Skeletal muscle tissue (tissue), 4 donors: Measurements from ENCODE around the gene PIK3R1. TPM values are rescaled to one million over a fixed set of nuclear protein-coding genes. Genes with fewer than 3 reads are reported as not detected.

Source experiments
- H3K27ac ChIP-seq: one replicate; pipeline ENCODE4 v1.7.0; 2013; ENCODE audit warnings: mild to moderate bottlenecking, low read depth, low read length, inconsistent platforms
- H3K27me3 ChIP-seq, 3 donors: one replicate each; pipeline ENCODE4 v1.7.0; 2013; ENCODE audit warnings: low read length in 3 of 3; ENCODE audit not compliant: control insufficient read depth in 3 of 3, insufficient read depth in 3 of 3
- H3K36me3 ChIP-seq, 3 donors: one replicate each; pipeline ENCODE4 v1.7.0; 2013; ENCODE audit warnings: low read length in 3 of 3; ENCODE audit not compliant: control insufficient read depth in 3 of 3, insufficient read depth in 3 of 3
- H3K4me1 ChIP-seq, 3 donors: one replicate each; pipeline ENCODE4 v1.7.0; 2013; ENCODE audit warnings: low read length in 3 of 3, mild to moderate bottlenecking in 3 of 3; ENCODE audit not compliant: control insufficient read depth in 3 of 3, insufficient read depth in 3 of 3
- H3K4me3 ChIP-seq, 3 donors: one replicate each; pipeline ENCODE4 v1.7.0; 2013; ENCODE audit warnings: low read length in 3 of 3
- H3K9ac ChIP-seq, 3 donors: one replicate each; pipeline ENCODE4 v1.7.0; 2013; ENCODE audit warnings: low read length in 3 of 3, mild to moderate bottlenecking in 3 of 3, moderate library complexity in 2 of 3, low read depth in 1 of 3
- H3K9me3 ChIP-seq, 3 donors: one replicate each; pipeline ENCODE4 v1.7.0; 2013; ENCODE audit warnings: low read length in 3 of 3; ENCODE audit not compliant: control insufficient read depth in 3 of 3
- total RNA-seq: library from RNA; depleted of rRNA; stranded (reverse); fragments of >200 nt; gene quantifications from one replicate; pipeline ENCODE4 v1.2.3, GENCODE V29; 2014
- donor health status: Osteomylitis.

The PIK3R1 gene
- total RNA-seq, result 33.4 TPM

DNA sequence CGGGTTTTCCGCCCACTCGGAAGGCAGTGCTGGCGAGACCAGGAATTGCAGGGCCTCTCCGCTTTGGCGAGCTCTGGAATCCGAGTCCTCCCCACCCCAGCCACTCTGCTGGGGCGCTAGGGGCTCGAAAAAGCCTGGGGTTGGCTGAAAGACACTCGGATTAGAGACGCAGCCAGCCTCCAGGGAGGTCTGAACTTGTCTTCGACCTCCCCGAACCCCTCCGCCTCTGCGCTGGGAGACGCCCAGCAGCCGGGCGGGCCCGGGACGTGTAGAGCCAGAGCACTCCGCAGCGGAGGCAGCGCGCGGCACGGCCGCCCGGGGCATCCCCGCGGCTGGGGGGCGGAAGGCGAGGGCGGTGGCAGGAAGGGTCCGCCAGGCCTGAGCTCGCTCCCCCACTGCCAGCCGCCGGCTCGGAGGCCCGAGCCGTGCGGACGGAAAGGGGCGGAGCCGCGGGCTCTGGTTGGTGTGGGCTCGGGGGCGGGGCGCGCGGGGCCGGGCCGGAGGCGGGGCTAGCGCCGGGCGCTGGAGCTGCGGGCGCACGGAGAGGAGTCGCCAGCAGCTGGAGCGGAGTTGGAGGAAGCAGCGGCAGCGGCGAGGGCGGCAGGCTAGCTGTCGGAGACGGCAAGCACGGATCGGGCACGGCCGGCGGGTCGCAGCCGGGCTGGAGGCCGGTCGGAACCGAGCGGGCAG is at the start of gene PIK3R1:
Gene PIK3R1, plus strand, starts transcription at position 549 of the 690 bp plus-strand sequence. CDS start 10,920 bp downstream, outside the sequence.
- H3K27me3 ChIP-seq, result no peaks in the 10 kb centered on the region
- H3K4me1 ChIP-seq, result peaks cover 10 to 23% (median 11%) of the 10 kb centered on the region in 3 donors
- peaks cover 0 to 2% (median 2%) of the 10 kb centered on the region in 3 donors for H3K36me3 ChIP-seq
- H3K4me3 ChIP-seq, result peak within 1 kb of the TSS; percentile 84 to 99 (median 91)
- H3K9me3 ChIP-seq, result no peaks in the 10 kb centered on the region
- peak within 1 kb of the TSS; percentile 94 to 95 (median 94) for H3K9ac ChIP-seq
- H3K27ac ChIP-seq, result peak within 1 kb of the TSS; percentile 97

GRCh38 chr5:68167195-68167651 is 48.3 kb upstream of the PIK3R1 start:
- no peak overlapping the region for H3K27ac ChIP-seq
- H3K9ac ChIP-seq, result no peak overlapping the region
- no peak overlapping the region for H3K4me3 ChIP-seq
- no peaks in the 10 kb centered on the region for H3K36me3 ChIP-seq
- H3K27me3 ChIP-seq, result no peaks in the 10 kb centered on the region
- peaks cover 6 to 15% (median 12%) of the 10 kb centered on the region in 3 donors for H3K4me1 ChIP-seq
- H3K9me3 ChIP-seq, result no peaks in the 10 kb centered on the region

DNA sequence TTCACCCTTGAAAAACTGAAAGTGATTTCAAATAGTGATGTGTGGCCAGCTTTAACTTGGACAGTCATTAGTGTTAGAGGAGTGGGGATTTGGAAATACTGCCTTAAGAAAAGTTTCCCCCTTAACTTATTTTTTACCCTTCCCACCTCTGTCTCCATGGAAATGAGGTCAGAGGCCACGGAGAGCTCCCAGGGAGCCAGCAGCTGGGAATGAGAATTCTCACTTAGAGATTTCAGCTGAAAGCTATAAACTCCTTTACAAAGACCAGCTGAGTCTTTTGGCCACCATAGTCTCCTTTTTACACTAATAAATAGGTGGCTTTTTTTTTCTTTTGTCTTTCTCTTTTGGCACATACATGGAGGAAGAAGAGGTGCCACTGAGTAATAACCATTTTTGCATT is 45.7 kb upstream of the PIK3R1 start:
- no peak overlapping the region for H3K27ac ChIP-seq
- H3K27me3 ChIP-seq, result no peaks in the 10 kb centered on the region
- H3K9me3 ChIP-seq, result no peaks in the 10 kb centered on the region

GRCh38 chr5:68170826-68171558 is 44.6 kb upstream of the PIK3R1 start:
- H3K4me3 ChIP-seq, result peak overlapping the region; percentile 45 to 55 (median 49)
- peak overlapping the region in 2 of 3 donors; percentile 55 to 61 for H3K9ac ChIP-seq
- H3K4me1 ChIP-seq, result peaks cover 6 to 19% (median 15%) of the 10 kb centered on the region in 3 donors
- H3K27ac ChIP-seq, result peak overlapping the region; percentile 73
- H3K9me3 ChIP-seq, result no peaks in the 10 kb centered on the region
- no peaks in the 10 kb centered on the region for H3K27me3 ChIP-seq
- H3K36me3 ChIP-seq, result no peaks in the 10 kb centered on the region

More for the DNA sequence above, 45.7 kb upstream of the PIK3R1 start:
- H3K9ac ChIP-seq, result no peak overlapping the region
- H3K4me1 ChIP-seq, result peaks cover 6 to 19% (median 15%) of the 10 kb centered on the region in 3 donors
- no peak overlapping the region for H3K4me3 ChIP-seq
- H3K36me3 ChIP-seq, result no peaks in the 10 kb centered on the region

DNA sequence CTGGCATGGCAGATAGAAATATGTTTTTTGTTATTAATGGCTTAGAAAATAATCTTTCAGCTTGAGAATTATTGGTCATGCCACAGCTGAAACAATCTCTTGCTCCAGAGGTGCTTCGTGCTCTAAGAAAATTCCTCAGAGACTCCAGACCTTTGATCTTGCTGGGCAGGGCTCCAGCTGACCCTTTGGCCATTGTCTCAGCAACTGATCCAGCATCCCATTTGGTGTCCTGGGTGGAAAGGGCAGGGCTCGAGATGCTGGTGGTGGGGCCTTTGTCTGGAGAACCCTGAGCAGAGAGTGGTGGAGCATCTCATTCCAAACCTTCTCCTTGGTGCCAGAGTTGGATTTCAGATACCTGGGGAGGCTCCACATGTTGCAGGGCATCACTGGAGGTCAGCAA is 43.2 kb upstream of the PIK3R1 start:
- Histone ChIP-seq H3K36me3 (no peaks in the 10 kb centered on the region), H3K4me3 (no peak overlapping the region), H3K27me3 (no peaks in the 10 kb centered on the region), H3K9me3 (no peaks in the 10 kb centered on the region), H3K9ac (no peak overlapping the region), H3K4me1 (peaks cover 6 to 19% (median 15%) of the 10 kb centered on the region in 3 donors), H3K27ac (no peak overlapping the region)

- H3K27ac ChIP-seq, result no peak overlapping the region
- H3K9me3 ChIP-seq, result no peaks in the 10 kb centered on the region
- H3K4me3 ChIP-seq, result no peak overlapping the region
- H3K4me1 ChIP-seq, result peaks cover 6 to 19% (median 15%) of the 10 kb centered on the region in 3 donors
- H3K9ac ChIP-seq, result no peak overlapping the region
- H3K36me3 ChIP-seq, result no peaks in the 10 kb centered on the region
- no peaks in the 10 kb centered on the region for H3K27me3 ChIP-seq
Measured at GRCh38 chr5:68173007-68173406, 42.5 kb upstream of the PIK3R1 start.

- Histone ChIP-seq H3K27ac (no peak overlapping the region), H3K4me1 (peaks cover 2 to 6% (median 6%) of the 10 kb centered on the region in 3 donors), H3K9me3 (no peaks in the 10 kb centered on the region), H3K4me3 (no peak overlapping the region), H3K27me3 (no peaks in the 10 kb centered on the region), H3K9ac (no peak overlapping the region), H3K36me3 (no peaks in the 10 kb centered on the region)
Measured at GRCh38 chr5:68176253-68176652, 39.3 kb upstream of the PIK3R1 start.

- Histone ChIP-seq H3K36me3 (no peaks in the 10 kb centered on the region), H3K27me3 (no peaks in the 10 kb centered on the region), H3K9me3 (no peaks in the 10 kb centered on the region), H3K4me1 (peaks cover 0 to 4% (median 4%) of the 10 kb centered on the region in 3 donors), H3K4me3 (no peak overlapping the region), H3K27ac (no peak overlapping the region), H3K9ac (no peak overlapping the region)
Measured at GRCh38 chr5:68176802-68177479, 38.6 kb upstream of the PIK3R1 start.

GRCh38 chr5:68177676-68178075 is 37.9 kb upstream of the PIK3R1 start:
- Histone ChIP-seq H3K4me3 (no peak overlapping the region), H3K9me3 (no peaks in the 10 kb centered on the region), H3K36me3 (no peaks in the 10 kb centered on the region), H3K27ac (no peak overlapping the region), H3K9ac (no peak overlapping the region), H3K4me1 (no peaks in the 10 kb centered on the region), H3K27me3 (no peaks in the 10 kb centered on the region)
